H1 (cell line): ENCODE results near the gene NT5C1A. TPM values are rescaled to one million over a fixed set of nuclear protein-coding genes. Genes with fewer than 3 reads are reported as not detected.

Experiments used
- CTCF ChIA-PET: fragments of 300-600 bp; sonication (Branson Sonifier 250); formaldehyde crosslinking; loops from one replicate; lab custom pipeline; 2021; ENCODE audit not compliant: partially characterized antibody; lab: Charles Lee
- POLR2A ChIA-PET: fragments of 300-600 bp; sonication (Branson Sonifier 250); formaldehyde crosslinking; loops from one replicate; lab custom pipeline; 2021; ENCODE audit warnings: inconsistent platforms; ENCODE audit not compliant: partially characterized antibody; lab: Charles Lee
- DNase-seq, 2 experiments: peaks; one replicate each; pipeline versions ENCODE4 v3.0.0 to v3.0.0-alpha.2; 2010 to 2022; ENCODE audit warnings: low spot score in 2 of 2, low read depth in 1 of 2, mixed read lengths in 1 of 2
- FAIRE-seq: peaks from 2 replicates; lab custom pipeline; 2011; peaks lifted over from hg19 to GRCh38; lab: Jason Lieb, UNC
- H2AFZ ChIP-seq: 2 replicates; pipeline ENCODE4 v1.8.1; 2012; ENCODE audit warnings: low read length, inconsistent platforms
- H2AK5ac ChIP-seq: 2 replicates; pipeline ENCODE4 v1.6.1; 2013; ENCODE audit warnings: low read depth, low read length
- H2BK120ac ChIP-seq: replicated peaks from 2 replicates; pipeline ENCODE3; 2013; ENCODE audit warnings: low read depth, low read length, inconsistent platforms
- H2BK12ac ChIP-seq: 2 replicates; pipeline ENCODE4 v1.6.1; 2013; ENCODE audit warnings: low read depth, low read length
- H2BK15ac ChIP-seq: 2 replicates; pipeline ENCODE4 v1.6.1; 2013; ENCODE audit warnings: low read length
- H2BK20ac ChIP-seq: 2 replicates; pipeline ENCODE4 v1.6.1; 2013; ENCODE audit warnings: low read length
- H2BK5ac ChIP-seq: 2 replicates; pipeline ENCODE4 v1.6.1; 2013; ENCODE audit warnings: low read depth, low read length
- H3K14ac ChIP-seq: 2 replicates; pipeline ENCODE4 v1.6.1; 2013; ENCODE audit warnings: inconsistent platforms; ENCODE audit not compliant: insufficient read length
- H3K18ac ChIP-seq: 2 replicates; pipeline ENCODE4 v1.6.1; 2013; ENCODE audit warnings: low read length; ENCODE audit errors: extremely low read depth
- H3K23ac ChIP-seq: 2 replicates; pipeline ENCODE4 v1.6.1; 2013; ENCODE audit warnings: inconsistent platforms; ENCODE audit not compliant: insufficient read length
- H3K23me2 ChIP-seq: 2 replicates; pipeline ENCODE4 v1.6.1; 2013; ENCODE audit warnings: low read depth, low read length
- H3K27ac ChIP-seq: 2 replicates; pipeline ENCODE4 v1.6.1; 2011; ENCODE audit warnings: low read depth, low read length, inconsistent platforms
- H3K27me3 ChIP-seq, 4 experiments: replicated peaks in 1 of 4; 1 replicate in 1 of 4; 2 replicates in 3 of 4; pipeline versions ENCODE4 v1.6.1 to v1.8.1; 2011 to 2013; ENCODE audit warnings: low read length in 3 of 4, mild to moderate bottlenecking in 3 of 4, inconsistent platforms in 2 of 4, mixed read lengths in 2 of 4, moderate library complexity in 1 of 4; ENCODE audit not compliant: control insufficient read depth in 3 of 4, insufficient read depth in 3 of 4; ENCODE audit errors: extremely low read depth in 1 of 4
- H3K36me3 ChIP-seq, 4 experiments: 2 replicates each; pipeline versions ENCODE4 v1.6.1 to v1.8.1; 2011 to 2013; ENCODE audit warnings: mild to moderate bottlenecking in 4 of 4, low read length in 3 of 4, moderate library complexity in 2 of 4, control low read depth in 1 of 4, inconsistent platforms in 1 of 4; ENCODE audit not compliant: insufficient read depth in 4 of 4, control insufficient read depth in 2 of 4
- H3K4ac ChIP-seq: replicated peaks from 2 replicates; pipeline ENCODE3; 2013; ENCODE audit warnings: low read length, low read depth, mixed read lengths, inconsistent platforms; ENCODE audit not compliant: insufficient read length
- H3K4me1 ChIP-seq, 4 experiments: replicated peaks in 1 of 4; 1 replicate in 1 of 4; 2 replicates in 3 of 4; pipeline versions ENCODE4 v1.6.1 to v1.8.1; 2011 to 2013; ENCODE audit warnings: low read length in 3 of 4, inconsistent platforms in 2 of 4, mixed read lengths in 1 of 4; ENCODE audit not compliant: insufficient read depth in 4 of 4, control insufficient read depth in 3 of 4
- H3K4me2 ChIP-seq, 2 experiments: 2 replicates each; pipeline versions ENCODE4 v1.6.1 to v1.8.1; 2011 to 2013; ENCODE audit warnings: low read depth in 2 of 2, low read length in 2 of 2, control low read depth in 1 of 2, inconsistent platforms in 1 of 2, mild to moderate bottlenecking in 1 of 2; ENCODE audit not compliant: insufficient read depth in 1 of 2
- H3K4me3 ChIP-seq, 4 experiments: fragments of 200-600, 300-600 bp in 1 of 4; sonication (generic), shearing (Covaris generic), sonication (Bioruptor Twin) in 1 of 4; 2 replicates each; pipeline versions ENCODE4 v1.5.1 to v1.8.1; 2011 to 2016; ENCODE audit warnings: low read length in 4 of 4, low read depth in 3 of 4, control low read depth in 2 of 4, inconsistent platforms in 2 of 4, mild to moderate bottlenecking in 2 of 4, mixed read lengths in 1 of 4, moderate library complexity in 1 of 4; ENCODE audit not compliant: insufficient read depth in 2 of 4; ENCODE audit errors: extremely low read depth in 1 of 4
- H3K56ac ChIP-seq: replicated peaks from 2 replicates; pipeline ENCODE3; 2013; ENCODE audit warnings: low read depth, mild to moderate bottlenecking, mixed read lengths, low read length, inconsistent platforms; ENCODE audit not compliant: insufficient read length
- H3K79me1 ChIP-seq: 2 replicates; pipeline ENCODE4 v1.6.1; 2013; ENCODE audit warnings: low read depth, low read length, control low read depth
- H3K79me2 ChIP-seq, 2 experiments: 2 replicates each; pipeline versions ENCODE4 v1.6.1 to v1.8.1; 2012 to 2013; ENCODE audit warnings: low read length in 2 of 2, mild to moderate bottlenecking in 2 of 2, inconsistent platforms in 1 of 2; ENCODE audit not compliant: insufficient read depth in 2 of 2, control insufficient read depth in 1 of 2
- H3K9ac ChIP-seq, 4 experiments: replicated peaks in 1 of 4; 1 replicate in 1 of 4; 2 replicates in 3 of 4; pipeline versions ENCODE4 v1.6.1 to v1.8.1; 2011 to 2013; ENCODE audit warnings: low read depth in 3 of 4, low read length in 3 of 4, control low read depth in 2 of 4, mild to moderate bottlenecking in 2 of 4, moderate library complexity in 2 of 4, inconsistent platforms in 1 of 4; ENCODE audit errors: extremely low read depth in 1 of 4
- H3K9me3 ChIP-seq, 2 experiments: 2 replicates each; pipeline versions ENCODE4 v1.6.1 to v1.8.1; 2012 to 2013; ENCODE audit warnings: mild to moderate bottlenecking in 2 of 2, moderate library complexity in 2 of 2, control low read depth in 1 of 2, inconsistent platforms in 1 of 2, low read depth in 1 of 2, low read length in 1 of 2, mixed read lengths in 1 of 2; ENCODE audit not compliant: insufficient read depth in 2 of 2
- H4K20me1 ChIP-seq, 2 experiments: replicated peaks in 1 of 2; 2 replicates each; pipeline versions ENCODE3 to v1.8.1; 2011 to 2013; ENCODE audit warnings: inconsistent platforms in 2 of 2, low read length in 2 of 2, mild to moderate bottlenecking in 1 of 2; ENCODE audit not compliant: insufficient read depth in 2 of 2, control insufficient read depth in 1 of 2
- H4K5ac ChIP-seq: 2 replicates; pipeline ENCODE4 v1.6.1; 2013; ENCODE audit warnings: low read length, low read depth, mixed read lengths, inconsistent platforms; ENCODE audit not compliant: insufficient read length
- H4K8ac ChIP-seq: 2 replicates; pipeline ENCODE4 v1.8.0; 2013; ENCODE audit warnings: mild to moderate bottlenecking, moderate library complexity, low read length, inconsistent platforms; ENCODE audit not compliant: insufficient read depth; ENCODE audit errors: extremely low read depth
- H4K91ac ChIP-seq: replicated peaks from 2 replicates; pipeline ENCODE3; 2013; ENCODE audit warnings: low read length, mixed read lengths, inconsistent platforms; ENCODE audit not compliant: insufficient read length
- BCL11A ChIP-seq, 2 experiments: IDR thresholded peaks; one replicate each; pipeline ENCODE4 v1.6.1; 2011; ENCODE audit warnings: low read depth in 2 of 2, low read length in 2 of 2, mild to moderate bottlenecking in 2 of 2
- EP300 ChIP-seq, 2 experiments: IDR thresholded peaks; 1 replicate in 1 of 2; 2 replicates in 1 of 2; pipeline ENCODE4 v1.6.1; 2011 to 2012; ENCODE audit warnings: low read depth in 2 of 2, low read length in 2 of 2, mild to moderate bottlenecking in 2 of 2, borderline replicate concordance in 1 of 2, inconsistent platforms in 1 of 2, moderate library complexity in 1 of 2
- EZH2 ChIP-seq: fragments of 200-600 bp; sonication (generic); IDR thresholded peaks from 2 replicates; pipeline ENCODE4 v1.7.1; 2012; ENCODE audit warnings: low read depth, mild to moderate bottlenecking, moderate library complexity, low read length, inconsistent platforms; ENCODE audit not compliant: severe bottlenecking
- NRF1 ChIP-seq: IDR thresholded peaks from 2 replicates; pipeline ENCODE4 v1.6.1; 2011; ENCODE audit warnings: mild to moderate bottlenecking, low read depth, low read length, improper control_type of control experiment
- PHF8 ChIP-seq: fragments of 200-600 bp; sonication (generic); conservative IDR thresholded peaks from 2 replicates; pipeline ENCODE4 v1.7.1; 2012; ENCODE audit warnings: low read depth, mild to moderate bottlenecking, inconsistent platforms, low read length, moderate library complexity
- RNF2 ChIP-seq: fragments of 200-900, 300-1000 bp; sonication (generic); IDR thresholded peaks from 2 replicates; pipeline ENCODE4 v1.7.1; 2016; ENCODE audit warnings: borderline replicate concordance, low read depth, mild to moderate bottlenecking, antibody characterized with exemption, low read length; ENCODE audit not compliant: poor library complexity, severe bottlenecking; ENCODE audit errors: missing control alignments
- SIRT6 ChIP-seq: IDR thresholded peaks from one replicate; pipeline ENCODE4 v1.7.1; 2012; ENCODE audit warnings: low read length, inconsistent platforms
- TBP ChIP-seq: IDR thresholded peaks from 2 replicates; pipeline ENCODE4 v1.6.1; 2011; ENCODE audit warnings: low read depth, low read length, improper control_type of control experiment
- ZNF274 ChIP-seq: IDR thresholded peaks from 2 replicates; pipeline ENCODE4 v1.7.0; 2012; ENCODE audit warnings: low read length, borderline replicate concordance; ENCODE audit errors: extremely low read depth
- WGBS, 2 experiments: shearing (Covaris generic) in 1 of 2; methylation state at CpG; one replicate each; pipeline versions ENCODE4 v1.1.6 to v1.1.7; 2013 to 2015; ENCODE audit warnings: low lambda C conversion rate in 2 of 2, mixed read lengths in 2 of 2, inconsistent platforms in 1 of 2, low coverage in 1 of 2, missing lambda C conversion rate in 1 of 2; ENCODE audit not compliant: insufficient replicate concordance in 2 of 2, insufficient coverage in 1 of 2, insufficient read length in 1 of 2; ENCODE audit errors: extremely low coverage in 1 of 2, missing lambda C conversion rate in 1 of 2; 5-methylcytosine and 5-hydroxymethylcytosine counted together
- polyA plus RNA-seq, 7 experiments: library from polyadenylated mRNA; depleted of rRNA in 3 of 7; stranded (reverse) in 5 of 7; unstranded in 2 of 7; fragments of >200 nt in 5 of 7; fragments of 200-250 nt in 2 of 7; gene quantifications; 1 replicate in 5 of 7; 2 replicates in 1 of 7; 4 replicates in 1 of 7; pipeline versions ENCODE4 v1.2.1 to v1.2.3, GENCODE V29; 2011 to 2013; ENCODE audit warnings: missing spikeins in 2 of 7, mixed read lengths in 2 of 7
- total RNA-seq: library from RNA; stranded (reverse); fragmentation: NEBNext Ultra II Directional; extraction: Animal tissue kit (Norgen Biotek cat#: 25700); gene quantifications from 2 replicates; pipeline ENCODE4 v1.2.1, GENCODE V29; 2021

Gene NT5C1A
- total and polyA plus RNA-seq, 2 of the 8 experiments (the other 6 are each of a cell fraction or from before 2014, with no cell fraction given) = not detected

DNA sequence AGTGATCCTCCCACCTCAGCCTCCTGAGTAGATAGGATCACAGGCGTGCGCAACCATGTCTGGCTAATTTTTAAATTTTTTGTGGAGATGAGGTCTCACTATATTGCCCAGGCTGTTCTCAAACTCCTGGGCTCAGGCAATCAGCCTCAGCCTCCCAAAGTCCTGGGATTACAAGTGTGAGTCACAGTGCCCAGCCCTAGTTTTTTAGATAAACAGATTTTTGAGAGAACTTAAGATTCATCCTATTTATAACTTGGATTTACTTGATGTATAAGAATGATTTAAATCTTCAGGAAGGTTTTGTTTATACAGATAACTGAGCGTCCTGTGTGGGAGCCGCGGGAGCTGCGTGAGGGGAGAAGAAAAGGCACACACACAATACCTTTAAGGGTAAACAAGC, 58.7 kb downstream of the NT5C1A start:
- Histone ChIP-seq H4K20me1 (no peaks in the 10 kb centered on the region), H3K36me3 (no peaks in the 10 kb centered on the region), H3K9me3 (no peaks in the 10 kb centered on the region; a peak in 1 of 4 replicates), H3K4me1 (peaks cover 0 to 5% (median 0%) of the 10 kb centered on the region in 4 experiments; a peak in 2 of 7 replicates), H3K23ac (no peak overlapping the region), H2BK15ac (no peak overlapping the region), H2BK5ac (no peak overlapping the region), H3K27me3 (peaks cover 0 to 13% (median 8%) of the 10 kb centered on the region in 4 experiments; a peak in 6 of 7 replicates), H2AK5ac (no peak overlapping the region), H3K4ac (no peak overlapping the region), H3K27ac (no peak overlapping the region), H4K5ac (no peak overlapping the region), H2BK12ac (no peak overlapping the region), H3K9ac (no peak overlapping the region), H2BK20ac (no peak overlapping the region), H3K18ac (no peak overlapping the region), H3K4me3 (no peak overlapping the region), H3K56ac (no peak overlapping the region), H3K23me2 (peaks cover 4% of the 10 kb centered on the region; the same call in 1 of the 2 replicates), H3K79me2 (no peaks in the 10 kb centered on the region), H4K8ac (no peak overlapping the region), H3K79me1 (no peaks in the 10 kb centered on the region), H3K14ac (no peak overlapping the region), H2AFZ (no peak overlapping the region), H2BK120ac (no peak overlapping the region), H4K91ac (no peak overlapping the region), H3K4me2 (no peak overlapping the region)
- no peak for TF ChIP-seq BCL11A (IDR thresholded peaks at IDR 0.05; ENCODE audit: low read depth in 2 of 2, low read length in 2 of 2)
- no peak for TF ChIP-seq EP300 (IDR thresholded peaks at IDR 0.05; ENCODE audit: borderline replicate concordance in 1 of 2, low read depth in 2 of 2, low read length in 2 of 2)
- TF ChIP-seq NRF1 = no peak
- no peak for TF ChIP-seq SIRT6
- no peak for TF ChIP-seq RNF2
- no peak for TF ChIP-seq PHF8
- TF ChIP-seq EZH2 = no peak
- TF ChIP-seq TBP = no peak
- no peak for TF ChIP-seq ZNF274
- FAIRE-seq = no peak
- ChIA-PET POLR2A (no interaction called here), CTCF (interaction anchor here (0.9 to 25.8 kb wide), 4 partner anchors 10 to 60 kb away, joined by 3 to 337 read pairs (median 4); partner anchors contain the start of gene HEYL)
- DNase-seq = no peak
- WGBS, 2 experiments = 91% methylated on average over 6 of the region's 6 CpGs; no CpG with 5 or more reads in 1 of the 2 experiments
